OCI-LY7 (cell line): Measurements from ENCODE around the gene SERPINA4. TPM values are rescaled to one million over a fixed set of nuclear protein-coding genes. Genes with fewer than 3 reads are reported as not detected.

Experiments used
- BruUV-seq: library from RNA; stranded (reverse); fragments of 400-500 nt; replicated peaks from 2 replicates; lab custom pipeline; 2021; lab: Mats Ljungman, UMichigan
- CTCF ChIA-PET: fragments of 300-600 bp; sonication (Branson Sonifier 250); formaldehyde crosslinking; loops from one replicate; lab custom pipeline; 2022; ENCODE audit warnings: antibody characterized with exemption; ENCODE audit not compliant: unreplicated experiment; lab: Charles Lee
- POLR2A ChIA-PET: fragments of 300-600 bp; sonication (Branson Sonifier 250); formaldehyde crosslinking; loops from one replicate; lab custom pipeline; 2022; ENCODE audit warnings: antibody characterized with exemption; lab: Charles Lee
- DNase-seq: peaks from one replicate; pipeline ENCODE4 v3.0.0-alpha.2; 2015; ENCODE audit warnings: low spot score
- H2AFZ ChIP-seq: fragments of 200-600 bp; sonication (generic), shearing (Covaris generic); 2 replicates; pipeline ENCODE4 v1.6.1; 2014; ENCODE audit warnings: mild to moderate bottlenecking, antibody characterized with exemption, low read length, moderate library complexity
- H3K27ac ChIP-seq: fragments of 200-600 bp; sonication (generic); 2 replicates; pipeline ENCODE4 v1.5.1; 2014; ENCODE audit warnings: mixed run types, low read depth, mild to moderate bottlenecking, moderate library complexity, low read length, inconsistent platforms; ENCODE audit not compliant: poor library complexity, severe bottlenecking
- H3K36me3 ChIP-seq: fragments of 200-600 bp; sonication (generic); 2 replicates; pipeline ENCODE4 v1.6.1; 2014; ENCODE audit warnings: mild to moderate bottlenecking, antibody characterized with exemption, low read length, moderate library complexity, mixed read lengths; ENCODE audit not compliant: insufficient read depth
- H3K4me1 ChIP-seq: fragments of 200-600 bp; sonication (generic); 2 replicates; pipeline ENCODE4 v1.5.1; 2014; ENCODE audit warnings: mild to moderate bottlenecking, low read length; ENCODE audit not compliant: insufficient read depth, poor library complexity, severe bottlenecking
- H3K4me2 ChIP-seq: fragments of 200-600 bp; sonication (generic); 2 replicates; pipeline ENCODE4 v1.6.1; 2014; ENCODE audit warnings: mild to moderate bottlenecking, low read length
- H3K4me3 ChIP-seq: fragments of 200-600 bp; sonication (generic); 2 replicates; pipeline ENCODE4 v1.5.1; 2014; ENCODE audit warnings: mild to moderate bottlenecking, low read depth, low read length; ENCODE audit not compliant: poor library complexity, severe bottlenecking
- H3K79me2 ChIP-seq: fragments of 200-600 bp; sonication (generic); 2 replicates; pipeline ENCODE4 v1.6.1; 2016; ENCODE audit warnings: low read depth, mild to moderate bottlenecking, low read length, moderate library complexity, mixed read lengths; ENCODE audit not compliant: insufficient read depth
- H3K9me2 ChIP-seq: fragments of 200-600 bp; sonication (generic); 2 replicates; pipeline ENCODE4 v1.6.1; 2016; ENCODE audit warnings: mild to moderate bottlenecking, low read length, mixed read lengths; ENCODE audit not compliant: insufficient read depth
- H3K9me3 ChIP-seq: fragments of 200-600 bp; sonication (generic); 2 replicates; pipeline ENCODE4 v1.6.1; 2014; ENCODE audit warnings: mild to moderate bottlenecking, mixed run types, low read length, mixed read lengths
- H4K20me1 ChIP-seq: fragments of 200-600 bp; sonication (generic); 2 replicates; pipeline ENCODE4 v1.6.1; 2014; ENCODE audit warnings: mild to moderate bottlenecking, antibody characterized with exemption, low read length, moderate library complexity, mixed read lengths; ENCODE audit not compliant: insufficient read depth
- CTCF ChIP-seq: fragments of 200-600 bp; sonication (generic); conservative IDR thresholded peaks from 2 replicates; pipeline ENCODE4 v1.5.1; 2014; ENCODE audit warnings: mild to moderate bottlenecking, antibody characterized with exemption, low read length, moderate library complexity, mixed read lengths
- EZH2phosphoT487 ChIP-seq: fragments of 200-600 bp; sonication (generic); IDR thresholded peaks from 2 replicates; pipeline ENCODE4 v1.6.1; 2018; ENCODE audit warnings: low read depth, borderline replicate concordance, mild to moderate bottlenecking, mixed run types, antibody characterized with exemption, low read length, moderate library complexity, mixed read lengths
- intact Hi-C: fragments of 100-400 bp; cut with micrococcal nuclease; formaldehyde crosslinking; loops from one replicate; pipeline ENCODE4 v1.10.0; 2022; ENCODE audit not compliant: unreplicated experiment
- total RNA-seq, 2 experiments: library from RNA; depleted of rRNA in 1 of 2; stranded (reverse); fragments of >200 nt in 1 of 2; shearing (Covaris generic) in 1 of 2; gene quantifications; 2 replicates each; pipeline ENCODE4 v1.2.3, GENCODE V29; 2014 to 2022

The SERPINA4 gene
- total RNA-seq, 2 experiments from 2014 or later, result not detected

GRCh38 chr14:94570440-94570839 lies 9.2 kb downstream of the SERPINA4 start:
- no TSS peak for BruUV-seq
- intact Hi-C loops, result no loop called here

GRCh38 chr14:94571395-94571794 lies 10.2 kb downstream of the SERPINA4 start:
- Histone ChIP-seq H3K4me2 (no peak overlapping the region), H3K9me2 (no peaks in the 10 kb centered on the region), H4K20me1 (no peaks in the 10 kb centered on the region), H3K27ac (no peak overlapping the region), H3K9me3 (no peaks in the 10 kb centered on the region), H3K4me3 (no peak overlapping the region), H3K36me3 (no peaks in the 10 kb centered on the region), H3K4me1 (no peaks in the 10 kb centered on the region), H2AFZ (no peak overlapping the region), H3K79me2 (no peaks in the 10 kb centered on the region)
- no peak for TF ChIP-seq CTCF
- no peak for TF ChIP-seq EZH2phosphoT487
- intact Hi-C loops, result no loop called here
- no TSS peak for BruUV-seq
- ChIA-PET POLR2A (no interaction called here), CTCF (no interaction called here)
- no peak for DNase-seq

More at GRCh38 chr14:94570440-94570839, 9.2 kb downstream of the SERPINA4 start:
- TF ChIP-seq EZH2phosphoT487 (no peak), CTCF (no peak)
- no peak overlapping the region for H3K4me2 ChIP-seq
- no peaks in the 10 kb centered on the region for H3K9me3 ChIP-seq
- H3K79me2 ChIP-seq, result no peaks in the 10 kb centered on the region
- CTCF ChIA-PET, result no interaction called here
- DNase-seq, result no peak
- H3K36me3 ChIP-seq, result no peaks in the 10 kb centered on the region
- POLR2A ChIA-PET, result no interaction called here
- no peaks in the 10 kb centered on the region for H4K20me1 ChIP-seq
- no peaks in the 10 kb centered on the region for H3K4me1 ChIP-seq
- H3K9me2 ChIP-seq, result no peaks in the 10 kb centered on the region
- H2AFZ ChIP-seq, result no peak overlapping the region
- no peak overlapping the region for H3K27ac ChIP-seq
- H3K4me3 ChIP-seq, result no peak overlapping the region

GRCh38 chr14:94571950-94572349 lies 10.7 kb downstream of the SERPINA4 start:
- CTCF ChIA-PET, result no interaction called here
- intact Hi-C loops, result no loop called here
- Histone ChIP-seq H3K4me2 (no peak overlapping the region), H3K9me2 (no peaks in the 10 kb centered on the region), H3K9me3 (no peaks in the 10 kb centered on the region), H3K79me2 (no peaks in the 10 kb centered on the region), H2AFZ (no peak overlapping the region), H3K36me3 (no peaks in the 10 kb centered on the region), H3K4me3 (no peak overlapping the region), H3K4me1 (no peaks in the 10 kb centered on the region), H4K20me1 (no peaks in the 10 kb centered on the region), H3K27ac (no peak overlapping the region)
- TF ChIP-seq EZH2phosphoT487, result no peak
- no peak for TF ChIP-seq CTCF
- POLR2A ChIA-PET, result no interaction called here
- DNase-seq, result no peak
- BruUV-seq, result no TSS peak
